A549 treated with dexamethasone at 1 μM for 4 hours (cell line): Measurements from ENCODE around the gene BEX4. TPM values are rescaled to one million over a fixed set of nuclear protein-coding genes. Genes with fewer than 3 reads are reported as not detected.

Experiments
- total RNA-seq: library from RNA; stranded (reverse); fragments of 200-300 nt; extraction: Qiagen RNA extraction; gene quantifications from 5 replicates; pipeline ENCODE4 v1.2.3, GENCODE V29; 2022

BEX4 gene, protein sequence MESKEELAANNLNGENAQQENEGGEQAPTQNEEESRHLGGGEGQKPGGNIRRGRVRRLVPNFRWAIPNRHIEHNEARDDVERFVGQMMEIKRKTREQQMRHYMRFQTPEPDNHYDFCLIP
- 1.7 to 2.9 TPM (median 2.2 TPM) in 5 replicates for total RNA-seq

DNA sequence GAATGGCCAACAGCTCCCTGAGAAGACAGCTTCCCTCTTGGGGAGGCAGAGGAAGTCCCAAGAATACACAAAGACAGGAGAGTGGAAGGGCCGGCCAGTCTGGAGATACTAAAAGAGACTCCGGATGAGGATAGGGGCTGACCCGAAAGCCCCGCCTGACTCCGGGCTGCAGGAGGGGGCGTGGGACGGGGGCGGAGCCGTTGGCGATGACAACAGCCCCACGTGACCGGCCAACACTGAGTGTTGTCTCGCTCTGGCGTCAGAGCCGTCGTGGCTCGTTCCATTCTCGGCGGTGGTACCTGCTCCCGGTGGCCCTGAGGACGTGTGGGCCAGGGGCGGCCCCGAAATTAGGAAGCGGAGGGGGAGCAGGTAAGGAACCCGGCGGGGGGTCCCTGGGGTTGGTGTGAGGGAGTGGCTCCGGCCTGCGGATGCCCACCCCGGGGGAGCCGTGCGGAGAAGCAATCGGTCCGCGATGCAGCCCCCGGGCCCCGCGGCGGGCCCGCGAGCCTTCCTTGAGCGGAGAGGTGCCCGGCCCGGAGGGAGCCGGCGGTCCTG, at the start of gene BEX4:
TSS of gene BEX4 (plus strand) at position 239 of the 555 bp plus-strand sequence. CDS start 1,046 bp downstream, outside the sequence.

GRCh38 chrX:103254921-103255493, 40.1 kb downstream of the BEX4 start, which contains the start of gene TCEAL8:
Gene TCEAL8 (minus strand): TSS chrX:103255155. CDS start chrX:103253979, 1,176 bp downstream.

Other genes with a start within 250 kb of the BEX4 start
- not detected in 5 replicates for gene BEX1, start 150.9 kb upstream of the BEX4 start, total RNA-seq
- gene NXF3, start 122.0 kb upstream of the BEX4 start, total RNA-seq, result 0.05 to 0.14 TPM in 2 of 5 replicates, not detected in the others
- 26.3 to 47.2 TPM (median 27.6 TPM) in 5 replicates for gene TCEAL8, start 40.0 kb downstream of the BEX4 start, total RNA-seq
- not detected in 5 replicates for gene TCEAL5, start 61.6 kb downstream of the BEX4 start, total RNA-seq
- 7.1 to 11.6 TPM (median 9.4 TPM) in 5 replicates for gene BEX2, start 95.9 kb downstream of the BEX4 start, total RNA-seq
- gene TCEAL7, start 115.1 kb downstream of the BEX4 start, total RNA-seq, result not detected in 5 replicates
- 87.4 to 163 TPM (median 89.3 TPM) in 5 replicates for gene TCEAL9, start 141.4 kb downstream of the BEX4 start, total RNA-seq
- 238 to 272 TPM (median 241 TPM) in 5 replicates for gene BEX3, start 161.4 kb downstream of the BEX4 start, total RNA-seq